HG03280 (cell line): ENCODE data around the gene NRCAM.
A peak's percentile ranks its signal among the peaks of the same experiment; 100 is the strongest.
"Not testable (repeated sequence)": the region's sequence is repeated elsewhere in the genome, so short reads cannot be mapped to it uniquely, and the experiment has no call there.

Experiments used
- ATAC-seq: cut with Tn5 transposase; IDR thresholded peaks from one replicate; pipeline ENCODE4 v1.9.1; 2021; ENCODE audit warnings: mild to moderate bottlenecking, moderate library complexity; ENCODE audit not compliant: unreplicated experiment

Gene NRCAM

GRCh38 chr7:108348913-108349312 lies 107.3 kb downstream of the NRCAM start:
- ATAC-seq: no peak

DNA sequence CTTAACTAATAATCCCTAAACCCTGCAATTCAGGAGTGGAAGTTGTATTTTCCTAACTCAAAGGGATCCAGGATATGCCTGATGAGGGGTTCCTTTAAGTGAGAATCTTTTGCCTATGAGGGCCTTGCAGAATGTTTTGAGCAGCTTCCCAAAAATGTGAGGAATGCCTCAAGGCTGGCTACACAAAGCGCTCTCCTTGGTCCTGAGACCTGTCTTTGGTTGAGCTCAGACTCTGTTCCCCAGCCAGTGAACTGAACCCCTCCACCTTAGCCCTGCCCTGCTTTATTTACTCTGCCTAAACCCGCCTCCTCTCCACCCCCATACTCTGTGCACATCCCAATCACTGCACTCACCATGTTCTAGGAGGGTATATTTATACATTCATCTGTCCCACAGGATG lies 108.6 kb downstream of the NRCAM start:
- ATAC-seq: no peak

GRCh38 chr7:108345710-108346336 lies 110.4 kb downstream of the NRCAM start:
- ATAC-seq: no peak

GRCh38 chr7:108340856-108341411 lies 115.3 kb downstream of the NRCAM start:
- ATAC-seq: no peak

DNA sequence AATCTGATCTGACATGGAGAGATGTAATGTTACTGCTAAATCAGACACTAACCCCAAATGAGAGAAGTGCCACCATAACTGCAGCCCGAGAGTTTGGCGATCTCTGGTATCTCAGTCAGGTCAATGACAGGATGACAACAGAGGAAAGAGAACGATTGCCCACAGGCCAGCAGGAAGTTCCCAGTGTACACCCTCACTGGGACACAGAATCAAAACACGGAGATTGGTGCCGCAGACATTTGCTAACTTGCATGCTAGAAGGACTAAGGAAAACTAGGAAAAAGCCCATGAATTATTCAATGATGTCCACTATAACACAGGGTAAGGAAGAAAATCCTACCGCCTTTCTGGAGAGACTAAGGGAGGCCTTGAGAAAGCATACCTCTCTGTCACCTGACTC lies 115.8 kb downstream of the NRCAM start:
- not testable (repeated sequence) for ATAC-seq

DNA sequence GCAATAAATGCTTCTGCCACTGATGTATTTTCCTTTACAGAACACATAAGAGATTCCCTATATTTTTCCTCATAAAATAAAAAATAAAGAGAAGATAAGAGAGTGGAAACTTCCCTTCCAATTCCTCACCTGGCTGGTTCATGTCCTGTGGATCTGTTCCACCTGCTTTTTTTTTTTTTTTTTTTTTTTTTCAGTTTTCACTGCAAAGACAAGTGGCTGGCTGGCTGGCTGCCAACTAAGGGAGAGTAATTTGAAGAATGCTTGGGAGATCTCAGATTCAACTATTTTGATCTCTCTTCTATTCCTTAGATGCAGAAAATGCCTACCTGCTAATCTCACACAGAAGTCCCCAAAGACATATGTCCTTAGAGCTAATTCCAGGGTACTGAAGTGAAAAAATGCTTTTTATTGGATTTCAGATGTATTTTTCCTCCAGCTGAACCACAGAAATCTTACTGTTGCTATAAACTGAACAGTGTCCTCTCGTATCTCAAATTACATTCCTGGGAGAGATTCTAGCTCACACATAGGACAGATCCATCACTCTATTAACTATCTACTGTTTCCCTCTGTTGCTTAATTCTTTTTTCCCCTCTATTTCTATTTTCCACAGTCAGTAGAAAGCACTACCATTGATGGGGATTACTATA lies 120.8 kb downstream of the NRCAM start:
- no peak for ATAC-seq

DNA sequence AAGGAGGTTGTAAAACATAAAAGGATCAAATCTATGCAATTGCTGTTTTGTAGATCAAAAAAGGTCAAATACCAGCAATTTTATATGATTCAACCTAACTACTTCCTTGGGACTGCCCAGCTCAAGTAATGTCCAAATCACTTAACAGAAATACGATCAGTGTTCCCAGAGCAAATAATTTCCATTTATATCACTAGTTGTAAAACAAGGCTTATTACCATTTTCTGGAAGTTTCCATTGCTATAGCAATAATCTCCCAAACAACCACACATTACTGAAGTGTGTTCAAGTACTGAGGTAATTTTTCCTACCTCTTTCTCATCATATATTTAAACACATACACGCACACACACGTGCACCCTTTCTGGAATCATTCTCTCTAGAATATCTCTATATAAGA lies 123.3 kb downstream of the NRCAM start:
- no peak for ATAC-seq

- no peak for ATAC-seq
Measured at GRCh38 chr7:108331971-108332370, 124.3 kb downstream of the NRCAM start.

DNA sequence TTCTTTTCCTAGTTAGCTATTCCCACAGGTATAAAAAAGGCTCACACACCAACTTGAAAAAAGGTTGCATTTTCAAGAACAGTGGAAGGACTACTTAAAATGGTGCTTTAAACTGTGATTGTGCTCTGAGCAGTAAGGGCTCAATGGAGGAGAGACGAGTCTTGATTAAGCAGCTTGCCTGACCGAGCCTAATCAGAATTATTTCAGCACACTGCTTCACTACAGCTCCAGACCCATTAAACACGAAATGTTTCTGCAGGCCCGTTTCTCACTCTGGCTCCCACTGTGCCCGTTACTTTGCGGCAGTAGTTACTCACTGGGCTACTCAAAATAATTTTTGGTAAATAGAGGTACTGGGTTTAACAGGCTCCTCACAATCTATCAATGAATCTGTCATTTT lies 126.0 kb downstream of the NRCAM start:
- no peak for ATAC-seq

DNA sequence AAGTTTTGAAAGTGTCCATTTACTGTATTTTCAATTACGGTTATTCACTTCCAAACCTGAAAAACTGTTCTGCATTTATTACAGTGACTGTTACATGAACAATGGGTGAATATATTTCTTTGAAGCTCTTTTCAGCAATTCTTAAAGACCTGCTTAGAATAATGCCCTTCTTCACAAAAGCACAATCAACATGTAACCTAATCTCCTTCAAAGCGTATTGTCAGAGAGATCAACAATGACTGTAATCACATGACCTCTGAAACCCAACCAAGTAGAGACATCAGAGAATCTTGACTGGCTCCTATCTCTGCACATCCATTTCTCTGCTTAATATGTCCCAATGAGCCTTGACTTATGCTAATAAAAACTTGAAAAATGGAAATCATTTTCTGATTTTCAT lies 126.7 kb downstream of the NRCAM start:
- ATAC-seq: no peak

GRCh38 chr7:108328174-108328651 lies 128.0 kb downstream of the NRCAM start:
- peak; percentile 57 for ATAC-seq

DNA sequence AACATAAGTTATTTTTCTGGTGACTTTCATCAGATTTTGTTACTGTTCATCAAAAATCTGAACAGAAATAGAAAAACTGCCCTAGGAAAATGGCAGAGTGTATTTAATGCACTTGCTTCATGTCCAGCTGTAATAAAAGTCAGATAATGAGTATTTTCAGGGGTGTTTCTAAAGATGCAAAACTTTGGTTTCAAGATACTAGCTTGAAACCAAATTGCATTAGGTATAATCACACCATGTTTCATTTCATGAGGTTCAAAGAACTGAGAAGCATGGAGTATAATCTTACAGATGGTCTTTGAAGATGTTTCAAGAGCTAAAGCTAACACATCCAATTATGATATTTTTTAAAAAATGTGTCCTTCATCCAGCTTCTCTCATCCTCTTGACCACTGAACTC lies 128.9 kb downstream of the NRCAM start:
- ATAC-seq: no peak

- no peak for ATAC-seq
Measured at GRCh38 chr7:108326938-108327337, 129.3 kb downstream of the NRCAM start.

- no peak for ATAC-seq
Measured at GRCh38 chr7:108324053-108325038, 131.9 kb downstream of the NRCAM start.

- no peak for ATAC-seq
Measured at GRCh38 chr7:108322925-108323832, 133.1 kb downstream of the NRCAM start.

DNA sequence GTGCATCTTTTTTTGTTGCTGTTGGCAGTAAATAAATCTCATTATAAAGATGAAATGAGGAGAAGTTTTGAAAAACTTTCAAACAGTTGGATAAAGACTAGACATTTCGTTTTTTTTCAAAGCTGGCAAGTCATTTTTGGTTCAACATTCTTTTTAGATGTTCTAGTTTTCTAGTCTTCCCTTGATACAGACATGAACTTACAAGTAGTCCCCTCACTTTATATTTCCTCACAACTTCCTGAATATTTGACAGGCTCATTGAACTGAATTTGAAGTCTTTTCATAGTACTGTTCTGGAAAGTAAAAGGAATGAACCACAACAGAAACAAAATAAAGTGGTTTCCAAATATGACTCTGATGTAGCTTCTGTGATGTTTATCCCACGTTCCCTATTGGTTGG lies 134.2 kb downstream of the NRCAM start:
- ATAC-seq: no peak

DNA sequence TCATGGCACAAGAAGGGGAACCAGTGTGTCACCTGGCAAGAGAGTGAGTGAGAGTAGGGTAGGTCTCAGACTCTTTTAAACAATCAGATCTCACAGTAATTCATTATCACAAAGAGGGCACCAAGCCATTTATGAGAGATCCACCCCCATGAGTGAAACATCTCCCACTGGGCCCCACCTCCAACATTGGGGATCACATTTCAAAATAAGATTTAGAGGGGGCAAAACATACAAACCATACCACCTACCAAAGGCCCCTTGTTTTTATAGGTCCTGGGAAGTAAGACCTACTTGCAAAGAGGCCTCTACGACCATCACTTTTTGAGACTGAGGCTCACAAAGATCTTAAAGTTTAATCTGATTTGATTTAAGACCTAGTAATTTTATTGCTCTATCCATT lies 134.9 kb downstream of the NRCAM start:
- ATAC-seq: no peak

GRCh38 chr7:108316708-108317107 lies 139.5 kb downstream of the NRCAM start:
- no peak for ATAC-seq

DNA sequence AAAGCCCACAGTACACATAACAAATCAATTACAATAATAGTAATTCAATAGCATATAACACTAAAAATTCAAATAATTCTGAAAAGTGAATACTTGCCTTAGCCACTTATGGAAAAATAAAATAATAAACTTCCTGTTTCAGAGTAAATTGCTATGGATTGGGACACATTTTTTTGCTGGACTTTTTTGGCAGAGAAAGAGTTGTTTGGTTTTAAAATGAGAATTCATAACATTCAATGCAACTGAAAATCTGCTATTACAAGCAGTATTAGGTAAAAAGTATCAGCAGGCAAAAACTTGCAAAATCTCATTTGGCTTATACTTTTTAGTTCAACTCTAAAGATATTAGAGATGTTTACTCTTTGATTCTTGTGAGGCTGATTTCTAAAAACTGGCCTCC lies 141.7 kb downstream of the NRCAM start:
- no peak for ATAC-seq

DNA sequence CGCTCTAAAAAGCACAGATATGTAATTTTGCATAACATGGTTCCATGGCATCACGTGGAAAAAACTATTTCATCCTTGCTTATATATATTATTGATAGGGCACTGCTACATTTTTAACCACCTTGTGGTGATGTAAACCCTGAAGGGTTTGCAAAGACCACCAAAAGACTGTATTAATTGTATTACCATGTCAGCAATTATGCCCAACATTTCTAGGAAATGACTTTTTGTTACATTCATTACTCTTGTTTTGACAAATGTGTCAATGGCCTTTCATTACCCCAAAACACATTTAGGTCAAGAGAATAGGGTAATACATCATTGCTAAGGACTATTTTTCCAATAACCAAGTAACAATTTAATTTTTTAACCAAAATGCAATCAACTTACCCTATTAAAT lies 142.2 kb downstream of the NRCAM start:
- ATAC-seq: no peak
